Erythroblast (primary cell): ENCODE measurements around the gene MRPL10.

Source experiments
- GATA1 ChIP-seq: IDR thresholded peaks from 2 replicates; pipeline ENCODE4 v1.6.1; 2011; ENCODE audit warnings: low read depth, mild to moderate bottlenecking, control low read depth, low read length, moderate library complexity
- POLR2A ChIP-seq: IDR thresholded peaks from 2 replicates; pipeline ENCODE4 v1.6.1; 2011; ENCODE audit warnings: mild to moderate bottlenecking, low read length

- TF ChIP-seq POLR2A (no peak), GATA1 (no peak)
Measured at GRCh38 chr17:47792979-47793378, 38.4 kb downstream of the MRPL10 start.
